SIG-M5 treated with dmso at 0.1 percent for 504 hours (cell line): ENCODE results near the gene ESPNL.

Experiments
- DNase-seq: peaks from one replicate; lab custom pipeline; 2025; ENCODE audit not compliant: unreplicated experiment; lab: John Stamatoyannopoulos, UW

ESPNL gene

DNA sequence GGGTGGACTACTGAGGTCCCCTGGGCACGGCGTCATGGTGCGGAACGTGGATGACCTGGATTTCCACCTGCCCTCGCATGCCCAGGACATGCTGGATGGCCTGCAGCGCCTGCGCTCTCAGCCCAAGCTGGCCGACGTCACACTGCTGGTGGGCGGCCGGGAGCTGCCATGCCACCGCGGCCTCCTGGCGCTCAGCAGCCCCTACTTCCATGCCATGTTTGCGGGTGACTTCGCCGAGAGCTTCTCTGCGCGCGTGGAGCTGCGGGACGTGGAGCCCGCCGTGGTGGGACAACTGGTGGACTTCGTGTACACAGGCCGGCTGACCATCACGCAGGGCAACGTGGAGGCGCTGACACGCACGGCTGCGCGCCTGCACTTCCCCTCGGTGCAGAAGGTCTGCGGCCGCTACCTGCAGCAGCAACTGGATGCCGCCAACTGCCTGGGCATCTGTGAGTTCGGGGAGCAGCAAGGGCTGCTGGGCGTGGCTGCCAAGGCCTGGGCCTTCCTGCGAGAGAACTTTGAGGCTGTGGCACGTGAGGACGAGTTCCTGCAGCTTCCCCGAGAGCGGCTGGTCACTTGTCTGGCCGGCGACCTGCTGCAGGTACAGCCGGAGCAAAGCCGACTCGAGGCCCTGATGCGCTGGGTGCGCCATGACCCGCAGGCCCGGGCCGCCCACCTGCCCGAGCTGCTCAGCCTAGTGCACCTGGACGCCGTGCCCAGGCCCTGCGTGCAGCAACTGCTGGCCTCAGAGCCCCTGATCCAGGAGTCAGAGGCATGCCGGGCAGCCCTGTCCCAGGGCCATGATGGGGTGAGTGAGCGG is 40.8 kb downstream of the ESPNL start:
- no peak for DNase-seq

DNA sequence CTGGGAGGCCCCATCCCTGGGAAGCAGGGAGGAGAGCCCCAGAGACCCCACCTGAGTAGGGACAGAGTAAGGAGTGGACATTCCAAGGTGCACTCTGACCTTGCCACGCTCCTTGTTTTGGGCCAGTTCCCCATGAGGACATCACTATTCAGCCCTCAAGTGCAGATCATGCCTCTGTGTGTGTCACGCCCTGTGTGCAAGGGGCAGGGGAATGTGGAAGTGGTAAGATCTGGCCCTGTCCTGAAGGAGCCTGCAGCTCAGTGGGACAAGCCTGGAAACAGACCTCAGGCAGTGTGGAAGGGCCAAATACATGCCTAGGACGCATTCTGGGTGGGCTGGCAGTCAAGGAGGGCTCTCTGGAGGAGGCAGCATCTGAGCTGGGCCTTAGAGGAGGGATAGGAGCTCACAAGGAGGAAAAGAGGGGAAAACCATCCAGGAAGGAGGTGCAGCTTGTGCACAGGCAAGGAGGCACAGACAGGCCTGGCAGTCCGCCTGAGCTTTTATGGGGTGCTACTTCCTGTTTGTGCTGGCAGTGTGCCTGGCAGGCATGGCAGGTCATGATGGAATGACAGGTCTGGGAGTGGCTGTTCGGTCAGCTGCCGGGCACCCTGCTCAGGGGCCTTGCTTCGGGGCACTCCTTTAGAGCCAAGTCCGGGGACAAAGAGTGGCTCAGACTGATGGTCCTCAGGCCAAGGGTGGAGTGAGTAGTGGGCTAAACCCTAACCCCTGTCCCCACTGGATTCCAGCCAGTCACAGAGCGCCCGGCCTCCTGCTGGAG is 41.6 kb downstream of the ESPNL start:
- DNase-seq = peak; percentile 55

DNA sequence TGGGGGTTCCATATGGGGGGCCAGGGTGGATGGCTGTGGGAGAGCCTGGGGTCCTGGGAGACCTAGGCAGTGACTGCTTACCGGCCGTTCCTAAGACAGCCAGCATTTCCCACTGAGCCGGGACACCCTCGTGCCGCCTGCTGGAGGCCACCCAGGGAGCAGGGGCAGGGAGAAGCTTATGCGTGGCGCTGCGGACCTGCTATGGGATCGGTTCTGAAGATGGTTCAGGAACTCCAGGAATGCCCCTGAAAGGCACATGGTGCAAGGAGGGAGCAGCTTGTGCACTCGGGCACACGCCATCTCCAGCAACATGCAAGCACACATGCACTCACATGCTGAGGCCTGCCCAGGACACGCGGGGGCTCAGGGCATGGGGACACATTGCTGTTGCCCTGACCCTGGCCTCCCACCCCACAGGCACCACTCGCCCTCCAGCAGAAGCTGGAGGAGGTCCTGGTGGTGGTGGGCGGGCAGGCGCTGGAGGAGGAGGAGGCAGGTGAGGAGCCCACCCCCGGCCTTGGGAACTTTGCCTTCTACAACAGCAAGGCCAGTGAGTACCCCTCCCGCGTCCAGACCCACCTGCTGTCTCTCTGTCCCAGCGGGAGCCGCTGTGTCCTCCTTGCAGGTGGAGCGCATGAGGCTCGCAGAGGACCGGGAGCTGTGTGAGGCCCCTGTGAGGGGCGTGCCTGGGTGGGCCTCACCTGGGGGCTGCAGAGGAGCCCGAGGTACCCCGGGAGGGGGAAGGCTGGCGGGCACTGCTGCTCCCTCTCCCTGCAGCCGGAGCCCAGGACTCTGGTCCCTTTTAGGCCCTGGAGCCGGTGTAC is 42.5 kb downstream of the ESPNL start:
- no peak for DNase-seq

DNA sequence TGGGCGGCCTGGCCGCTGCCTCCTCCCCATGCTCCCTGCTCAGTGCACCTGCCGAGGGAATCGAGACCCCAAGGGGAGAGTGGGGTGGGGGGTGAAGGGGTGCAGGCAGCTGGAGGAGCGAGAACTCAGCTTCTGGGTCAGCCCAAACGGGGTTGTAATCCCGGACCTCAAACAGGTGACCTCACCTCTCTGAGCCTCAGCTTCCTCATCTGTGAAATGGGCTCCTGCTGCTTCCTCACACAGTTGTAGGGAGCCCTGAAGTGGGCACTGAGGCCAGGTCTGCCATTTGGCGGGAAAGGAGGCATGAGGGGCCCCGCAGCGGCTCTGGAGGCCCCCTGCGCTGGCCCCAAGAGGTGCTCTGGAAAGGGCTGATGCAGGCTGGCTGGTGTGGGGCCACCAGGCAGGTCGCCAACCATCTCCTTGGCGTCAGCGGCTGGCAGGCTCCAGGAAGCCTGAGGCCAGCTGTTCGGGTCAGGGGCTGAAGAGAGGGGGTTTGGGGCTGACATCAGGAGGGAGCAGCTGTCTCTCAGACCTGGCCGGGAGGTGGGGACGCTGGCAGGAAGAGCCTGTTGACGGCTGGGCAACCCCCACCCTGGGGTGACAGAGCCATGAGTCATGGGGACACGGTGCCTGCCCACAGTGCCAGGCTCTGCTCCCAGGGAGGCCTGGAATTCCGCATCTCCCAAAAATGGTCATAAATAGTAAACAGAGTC is 43.3 kb downstream of the ESPNL start:
- no peak for DNase-seq

DNA sequence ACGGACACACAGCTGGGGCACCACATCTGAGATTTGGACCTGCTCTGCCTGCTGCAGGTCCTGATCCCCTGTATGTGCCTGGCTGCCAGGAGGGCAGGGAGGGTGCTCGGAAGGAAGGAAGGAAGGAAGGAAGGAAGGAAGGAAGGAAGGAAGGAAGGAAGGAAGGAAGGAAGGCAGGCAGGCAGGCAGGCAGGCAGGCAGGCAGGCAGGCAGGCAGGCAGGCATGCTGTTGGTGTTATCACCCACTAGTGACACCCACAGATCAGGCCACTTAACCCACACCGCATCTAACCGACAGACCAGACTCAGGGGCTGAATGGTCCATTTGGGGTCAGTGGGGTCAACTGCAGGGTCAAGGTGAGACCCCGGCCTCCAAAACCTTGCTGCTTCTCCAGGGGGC is 44.1 kb downstream of the ESPNL start:
- no peak for DNase-seq

DNA sequence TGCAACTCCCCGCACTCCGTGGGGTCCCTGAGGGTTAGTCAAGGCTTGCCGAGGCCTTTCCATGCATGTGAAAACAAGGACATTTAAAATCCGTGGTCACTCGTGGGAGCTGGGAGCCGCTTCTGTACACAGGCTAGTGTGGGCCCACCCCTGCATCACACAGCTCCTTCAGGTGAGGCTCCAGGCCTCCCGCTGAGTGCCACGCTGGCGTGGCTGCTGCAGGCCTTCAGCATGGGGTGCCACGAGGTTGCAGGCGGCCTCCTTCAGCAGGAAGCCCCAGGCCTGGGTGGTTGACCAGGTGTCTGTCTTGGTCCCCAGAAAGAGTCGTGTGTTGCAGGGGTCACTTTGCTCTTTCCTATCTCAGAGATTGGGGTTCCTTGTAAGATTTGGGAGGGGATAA is 44.9 kb downstream of the ESPNL start:
- DNase-seq = no peak

DNA sequence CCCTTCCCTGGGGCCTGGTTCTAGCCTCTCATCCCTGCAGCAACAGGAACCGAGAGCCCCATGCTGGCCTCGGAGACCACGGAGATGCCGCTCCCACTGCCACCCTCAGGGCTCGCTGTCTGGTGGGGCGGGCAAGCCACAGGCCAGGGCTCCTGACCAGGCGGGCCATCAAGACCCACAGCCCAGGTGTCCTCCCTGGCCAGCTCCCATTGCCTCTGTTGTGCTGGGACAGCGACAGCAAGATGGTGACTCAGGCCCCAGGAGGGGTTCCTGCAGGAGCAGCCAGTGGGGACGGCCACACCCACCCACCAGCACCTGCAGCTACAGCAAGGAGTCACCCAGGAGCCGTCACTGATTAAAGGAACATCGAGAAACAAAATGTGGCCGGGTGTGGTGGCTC is 45.7 kb downstream of the ESPNL start:
- DNase-seq = no peak

DNA sequence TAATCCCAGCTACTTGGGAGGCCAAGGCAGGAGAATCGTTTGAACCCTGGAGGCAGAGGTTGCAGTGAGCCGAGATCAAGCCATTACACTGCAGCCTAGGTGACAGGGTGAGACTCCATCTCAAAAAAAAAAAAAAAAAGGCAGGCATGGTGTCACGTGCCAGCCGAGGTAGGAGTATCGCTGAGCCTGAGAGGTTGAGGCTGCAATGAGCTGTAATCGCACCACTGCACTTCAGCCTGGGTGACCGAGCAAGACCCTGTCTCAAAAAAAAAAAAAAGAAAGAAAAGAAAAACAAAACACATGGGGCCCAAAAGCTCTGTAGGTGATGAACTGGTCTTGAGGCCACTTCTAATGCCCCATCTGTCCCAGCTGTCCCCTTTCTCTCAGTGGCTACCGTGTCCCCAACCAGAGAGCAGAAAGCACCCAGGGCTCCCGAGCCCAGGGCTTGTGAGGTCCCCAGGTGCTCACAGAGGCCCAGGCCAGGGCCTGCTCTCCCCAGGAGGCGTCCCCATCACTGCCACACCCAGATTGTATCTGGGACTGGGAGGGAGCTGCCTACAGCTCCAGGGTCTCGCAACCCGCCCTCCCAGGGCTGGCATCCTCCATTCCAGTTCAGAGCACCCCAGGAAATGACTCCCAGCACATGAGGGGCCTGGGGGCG is 46.9 kb downstream of the ESPNL start:
- DNase-seq = no peak

DNA sequence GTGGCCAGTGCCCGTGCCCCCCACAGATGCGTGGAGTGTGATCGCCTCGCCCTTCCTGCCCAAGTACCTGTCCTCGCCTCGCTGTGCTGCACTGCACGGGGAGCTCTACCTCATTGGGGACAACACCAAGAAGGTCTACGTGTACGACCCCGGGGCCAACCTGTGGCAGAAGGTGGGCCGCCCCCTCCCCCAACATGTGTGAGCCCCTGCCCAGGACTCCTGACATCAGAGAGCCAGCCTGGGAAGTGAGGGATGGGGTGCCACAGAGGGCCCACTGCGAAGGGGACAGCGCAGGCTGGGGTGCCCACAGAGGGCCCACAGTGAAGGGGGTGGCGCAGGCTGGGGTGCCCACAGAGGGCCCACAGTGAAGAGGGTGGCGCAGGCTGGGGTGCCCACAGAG is 48.8 kb downstream of the ESPNL start:
- DNase-seq = no peak

DNA sequence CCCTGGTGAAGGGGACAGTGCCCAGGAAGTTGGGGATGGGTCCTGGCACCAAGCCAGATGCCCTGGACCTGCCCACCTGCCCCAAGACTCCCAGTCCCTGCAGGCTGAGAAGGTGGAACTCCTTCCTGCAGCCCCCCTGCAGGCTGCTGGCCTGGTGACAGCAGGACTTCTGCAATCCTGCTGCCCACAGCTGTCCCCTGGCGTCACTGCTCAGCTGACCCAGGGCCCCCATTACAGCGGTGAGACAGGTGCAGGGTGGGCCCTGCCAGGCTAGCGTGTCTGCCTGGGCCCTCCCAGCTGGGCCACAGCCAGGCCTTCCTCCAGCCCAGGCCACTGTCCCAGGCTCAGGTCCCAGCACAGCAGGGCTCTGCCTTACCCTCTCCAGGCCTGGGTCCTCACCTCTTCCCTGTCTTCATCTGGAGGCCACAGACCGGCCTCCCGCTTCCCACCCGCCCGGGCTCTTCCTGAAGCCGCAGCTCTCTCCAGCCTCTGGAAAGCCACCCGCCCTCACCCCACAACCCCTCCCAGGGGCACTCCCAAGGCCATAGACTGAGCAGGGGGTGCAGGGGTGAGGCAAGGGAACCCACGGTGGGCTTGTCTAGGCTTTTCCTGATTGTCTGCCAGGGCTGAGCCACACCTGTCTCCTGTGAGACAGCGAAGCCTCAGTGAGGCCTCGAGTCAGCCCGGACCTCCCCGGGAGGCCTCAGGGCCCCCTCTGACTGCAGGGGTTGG is 49.9 kb downstream of the ESPNL start:
- DNase-seq = no peak

DNA sequence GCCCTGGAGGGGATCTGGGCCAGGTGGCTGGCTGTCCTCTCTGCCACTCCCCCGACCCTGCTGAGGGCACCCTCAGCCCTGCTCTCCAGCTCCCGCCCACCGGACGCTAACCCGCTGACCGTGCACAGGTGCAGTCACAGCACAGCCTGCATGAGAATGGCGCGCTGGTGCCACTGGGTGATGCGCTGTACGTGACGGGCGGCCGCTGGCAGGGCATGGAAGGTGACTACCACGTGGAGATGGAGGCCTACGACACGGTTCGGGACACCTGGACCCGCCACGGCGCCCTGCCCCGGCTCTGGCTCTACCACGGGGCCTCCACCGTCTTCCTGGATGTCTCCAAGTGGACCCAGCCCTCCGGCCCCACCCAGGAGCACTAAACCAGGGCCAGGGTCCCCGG is 50.5 kb downstream of the ESPNL start:
- no peak for DNase-seq

DNA sequence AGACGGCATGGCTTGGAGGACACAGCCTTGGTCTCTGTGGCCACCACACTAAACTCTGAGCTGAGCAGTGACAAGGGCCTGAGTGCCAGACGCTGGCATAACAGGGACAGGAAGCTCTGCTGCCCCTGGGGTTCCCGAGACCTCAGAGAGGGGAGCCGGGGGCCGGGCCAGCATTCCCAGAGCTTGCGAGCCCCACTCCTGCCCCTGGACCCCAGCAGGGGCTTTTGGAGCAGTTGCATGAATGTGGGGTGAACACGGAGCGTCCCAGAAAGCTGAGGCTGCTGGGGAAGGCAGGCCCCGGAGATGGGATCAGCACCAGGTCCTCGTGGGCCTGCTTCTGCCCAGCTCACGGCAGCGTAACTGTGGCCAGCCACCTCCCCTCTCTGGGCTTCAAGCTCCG is 51.1 kb downstream of the ESPNL start:
- DNase-seq = no peak

DNA sequence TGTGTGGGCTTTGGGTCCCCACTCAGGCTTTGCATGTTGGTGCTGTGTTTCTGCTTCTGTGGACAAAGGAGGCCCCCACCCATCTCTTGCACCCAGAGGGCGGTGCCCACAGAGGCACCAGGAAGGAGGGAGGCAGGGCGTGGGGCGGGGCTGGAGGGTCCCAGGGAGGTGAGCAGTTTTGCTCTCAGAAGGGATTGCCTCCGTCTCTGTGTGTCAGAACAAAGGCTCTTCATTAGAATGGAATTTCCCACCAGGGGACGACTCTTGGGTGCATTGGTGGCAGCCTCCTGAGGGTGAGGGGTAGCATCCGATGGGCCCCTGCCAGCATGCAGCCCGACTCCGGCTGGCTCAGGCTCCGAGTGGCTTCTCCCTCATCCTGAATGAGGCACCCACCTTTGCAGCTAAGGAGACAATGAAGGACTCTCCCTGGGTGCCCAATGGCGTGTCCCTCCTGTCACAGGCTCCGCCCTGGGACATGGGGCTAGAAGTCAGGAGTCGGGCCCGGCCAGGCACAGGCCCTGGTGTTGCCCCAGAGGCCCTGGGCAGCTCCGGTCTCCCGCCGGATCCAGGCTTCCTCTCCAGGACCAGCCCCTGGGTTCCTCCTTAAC is 51.6 kb downstream of the ESPNL start:
- DNase-seq = no peak

DNA sequence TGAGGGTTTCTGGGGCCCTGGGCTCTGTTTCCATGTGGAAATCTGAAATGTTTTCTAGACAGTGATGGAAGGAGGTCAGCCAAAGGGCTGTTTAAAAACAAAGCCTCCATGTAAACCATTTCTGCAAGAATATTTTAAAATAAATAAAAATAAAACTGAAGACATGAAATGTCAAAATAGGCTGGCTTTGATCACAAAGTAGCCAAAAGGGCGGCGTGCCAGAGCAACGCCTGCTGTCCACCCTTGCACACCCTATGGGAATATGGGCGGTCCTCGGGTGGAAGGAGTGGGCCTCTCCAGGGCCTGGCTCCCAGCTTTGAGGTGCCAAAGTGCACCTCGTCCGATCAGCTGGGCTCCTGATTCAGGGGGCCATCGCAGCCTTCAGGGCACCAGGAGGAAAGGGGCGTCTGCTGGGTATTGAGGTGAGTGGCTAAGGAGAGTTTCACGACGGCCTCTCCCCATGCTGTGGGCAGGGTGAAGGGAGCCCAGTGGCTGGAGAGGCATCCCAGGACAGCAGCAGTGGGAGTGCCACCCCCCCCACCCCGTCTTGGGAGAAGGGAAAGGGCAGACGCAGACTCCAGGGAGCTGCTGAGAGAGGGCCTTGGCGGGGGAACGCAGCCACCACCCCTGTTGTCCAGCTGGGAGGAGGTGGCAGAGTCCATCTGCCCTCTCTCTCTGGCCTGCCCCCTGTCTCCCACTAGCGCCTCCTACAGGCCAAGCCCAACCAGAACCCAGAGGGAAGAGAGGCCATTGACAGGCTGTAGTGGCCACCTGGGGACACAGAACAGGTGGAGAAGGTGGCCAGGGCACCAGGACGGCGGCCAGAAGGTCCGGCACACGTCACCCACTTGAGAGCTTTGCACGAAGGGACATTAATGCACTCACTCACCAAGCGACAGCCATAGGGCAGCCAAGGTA is 52.9 kb downstream of the ESPNL start:
- no peak for DNase-seq

DNA sequence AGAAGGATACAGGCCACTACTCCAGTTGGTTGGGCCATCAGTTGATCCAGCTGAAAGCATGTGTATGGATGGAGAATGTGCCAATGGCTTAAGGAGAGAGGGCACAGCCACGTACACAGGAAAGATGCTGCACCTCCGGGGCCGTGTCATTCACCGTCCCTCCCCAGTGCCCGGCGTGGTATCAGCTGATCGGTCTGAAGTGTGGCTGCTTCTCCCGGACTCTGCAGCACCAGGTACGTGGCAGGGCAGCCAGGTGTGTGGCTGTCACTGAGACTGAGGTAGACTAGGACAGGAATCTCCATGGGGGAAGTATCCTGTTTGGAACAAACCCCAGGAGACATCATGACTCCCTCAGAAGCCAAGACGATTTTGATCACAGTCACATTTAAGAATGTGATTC is 54.4 kb downstream of the ESPNL start:
- no peak for DNase-seq

DNA sequence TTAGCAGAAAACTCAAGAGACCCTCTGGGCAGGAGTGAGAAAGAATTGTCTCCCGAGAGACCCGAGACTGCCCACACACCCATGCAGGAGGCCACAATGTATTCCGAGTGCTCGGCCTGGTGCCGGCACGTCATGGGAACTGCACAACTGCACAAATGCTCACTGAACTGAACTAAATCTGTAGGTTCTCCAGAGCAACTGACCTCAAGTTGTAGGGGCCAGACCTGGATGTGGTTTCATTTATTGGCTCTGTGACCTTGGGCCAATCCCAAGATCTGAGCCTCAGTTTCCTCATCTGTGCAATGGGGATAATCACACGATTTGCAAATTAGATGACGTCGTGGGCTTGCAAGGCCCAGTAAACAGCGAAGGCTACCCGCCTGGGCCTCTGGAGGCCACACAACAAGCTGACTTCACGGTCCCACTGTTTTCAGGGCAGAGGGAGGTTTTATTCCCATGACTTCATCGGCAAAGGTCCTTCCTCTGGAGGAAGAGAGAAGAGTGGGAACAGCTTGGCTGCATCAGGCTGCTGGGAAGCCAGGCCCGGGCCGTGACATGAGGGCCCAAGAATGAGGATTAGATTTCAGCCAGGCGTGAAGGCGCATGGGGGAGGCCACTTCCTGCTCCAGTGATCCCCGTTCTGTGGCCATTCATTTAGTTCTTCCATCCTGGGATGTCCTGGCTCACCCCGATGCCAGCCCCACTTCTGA is 55.1 kb downstream of the ESPNL start:
- DNase-seq = no peak

DNA sequence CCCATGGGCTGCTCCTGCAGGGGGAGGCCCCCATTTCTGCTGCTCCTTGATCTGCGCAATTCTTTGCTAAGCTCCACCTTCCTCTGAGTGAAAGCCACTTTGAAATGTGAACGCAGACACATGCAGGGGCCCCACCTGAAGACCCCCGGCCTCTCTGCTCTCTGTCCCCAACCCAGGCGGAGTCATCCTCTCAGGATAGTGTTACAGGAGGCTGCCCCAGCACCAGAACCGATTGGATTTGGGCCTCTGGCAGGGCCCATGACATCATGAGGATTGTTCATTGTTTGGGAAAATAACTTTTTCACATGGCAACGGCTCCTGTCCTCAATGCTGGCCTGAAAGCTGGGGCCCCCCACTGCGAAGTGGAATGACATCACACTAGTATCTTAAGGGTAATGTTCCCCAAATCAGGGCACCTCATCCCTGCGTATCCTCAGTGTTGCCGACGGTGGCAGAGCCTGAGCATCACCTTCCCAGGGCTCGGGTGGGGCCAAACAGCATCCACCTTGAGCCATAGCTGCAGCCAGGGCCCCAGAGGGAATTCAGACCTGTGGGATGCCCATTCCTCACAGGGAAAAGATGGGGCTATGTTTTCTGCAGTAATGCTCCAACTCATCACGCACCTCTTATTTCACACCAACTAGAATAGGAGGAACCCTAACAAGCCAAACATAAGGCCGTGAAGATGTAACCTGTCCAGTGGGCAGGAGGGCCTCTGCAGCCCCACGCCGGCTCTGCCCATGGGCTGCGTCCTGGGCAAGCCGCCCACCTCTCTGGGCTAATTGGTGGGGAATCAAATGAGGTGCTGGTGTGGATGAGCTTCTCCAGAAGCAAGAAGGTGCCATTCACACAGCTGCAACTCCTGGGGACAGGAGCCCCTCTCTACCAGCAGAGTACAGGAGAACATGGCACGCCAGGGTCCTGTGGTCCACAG is 55.9 kb downstream of the ESPNL start:
- DNase-seq = no peak
